ENCODE measurements around the gene TRIM8. TPM values are rescaled to one million over a fixed set of nuclear protein-coding genes. Genes with fewer than 3 reads are reported as not detected.
"Not testable (repeated sequence)": the region's sequence is repeated elsewhere in the genome, so short reads cannot be mapped to it uniquely, and the experiment has no call there.

TRIM8 gene
- total RNA-seq, 2 experiments from 2014 or later, result 80.9 to 81.6 TPM

DNA sequence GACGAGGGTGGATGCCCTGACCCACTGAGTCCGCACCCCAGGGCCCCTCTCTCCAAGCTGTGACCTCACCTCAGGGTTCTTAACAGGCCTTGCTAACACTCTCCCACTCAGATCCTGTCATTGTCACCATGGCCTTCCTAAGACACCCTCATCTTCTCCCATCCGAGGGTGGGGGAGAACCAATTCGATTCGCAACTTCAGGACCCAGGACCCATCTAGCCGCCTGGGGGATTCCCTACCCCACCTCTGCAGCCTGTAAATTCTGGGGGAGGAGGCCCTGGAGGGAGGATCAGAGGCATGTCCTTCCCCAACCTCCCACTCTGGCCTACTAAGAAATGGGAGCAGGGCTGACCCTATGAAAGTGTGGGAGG, 17.4 kb downstream of the TRIM8 start:
- DNase-seq (no peak), ATAC-seq (ENCODE audit: poor library complexity) (peak; percentile 10)
- H3K4me3 ChIP-seq (ENCODE audit: low read length), result peak overlapping the region; percentile 45

DNA sequence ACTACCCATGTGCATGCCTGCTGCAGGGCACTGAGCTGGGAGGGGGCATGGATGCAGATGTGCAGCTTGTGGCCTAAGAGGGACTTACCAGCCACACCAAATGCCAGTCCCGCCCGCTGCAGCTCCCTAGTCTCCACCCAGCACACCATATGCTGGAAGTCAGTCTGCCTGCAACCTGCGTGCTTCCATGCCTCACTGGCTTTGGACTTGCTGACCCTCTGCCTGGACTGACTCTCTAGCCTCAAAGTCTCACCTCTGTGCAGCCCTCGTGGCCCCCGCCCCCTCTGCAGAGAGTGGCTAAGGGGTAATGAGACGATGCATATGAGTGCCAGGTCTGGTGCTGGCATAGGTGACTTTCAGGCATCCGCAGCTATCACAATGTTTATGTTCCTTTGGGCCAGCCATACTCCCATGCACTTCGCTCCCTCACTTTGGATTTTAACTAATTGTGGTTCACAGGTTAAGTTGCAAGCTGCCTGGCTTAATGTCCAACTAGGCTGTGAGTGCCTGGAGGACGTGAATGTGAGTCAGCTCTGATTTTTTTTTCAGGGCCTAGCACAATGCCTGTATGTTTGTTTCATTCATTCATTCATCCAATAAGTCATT, 21.7 kb downstream of the TRIM8 start:
- ChIA-PET CTCF (no interaction called here), POLR2A (interaction anchor here (2.2 kb wide), 1 partner anchor 21 kb away, joined by 10 read pairs; the partner anchor contains the start of gene TRIM8)
- TF ChIP-seq, protein P1, sequence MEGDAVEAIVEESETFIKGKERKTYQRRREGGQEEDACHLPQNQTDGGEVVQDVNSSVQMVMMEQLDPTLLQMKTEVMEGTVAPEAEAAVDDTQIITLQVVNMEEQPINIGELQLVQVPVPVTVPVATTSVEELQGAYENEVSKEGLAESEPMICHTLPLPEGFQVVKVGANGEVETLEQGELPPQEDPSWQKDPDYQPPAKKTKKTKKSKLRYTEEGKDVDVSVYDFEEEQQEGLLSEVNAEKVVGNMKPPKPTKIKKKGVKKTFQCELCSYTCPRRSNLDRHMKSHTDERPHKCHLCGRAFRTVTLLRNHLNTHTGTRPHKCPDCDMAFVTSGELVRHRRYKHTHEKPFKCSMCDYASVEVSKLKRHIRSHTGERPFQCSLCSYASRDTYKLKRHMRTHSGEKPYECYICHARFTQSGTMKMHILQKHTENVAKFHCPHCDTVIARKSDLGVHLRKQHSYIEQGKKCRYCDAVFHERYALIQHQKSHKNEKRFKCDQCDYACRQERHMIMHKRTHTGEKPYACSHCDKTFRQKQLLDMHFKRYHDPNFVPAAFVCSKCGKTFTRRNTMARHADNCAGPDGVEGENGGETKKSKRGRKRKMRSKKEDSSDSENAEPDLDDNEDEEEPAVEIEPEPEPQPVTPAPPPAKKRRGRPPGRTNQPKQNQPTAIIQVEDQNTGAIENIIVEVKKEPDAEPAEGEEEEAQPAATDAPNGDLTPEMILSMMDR (IDR thresholded peaks at IDR 0.05), result no peak
- ATAC-seq (ENCODE audit: poor library complexity), result no peak
- no peak overlapping the region for H3K27ac Mint-ChIP-seq
- no peaks in the 10 kb centered on the region for H3K27me3 ChIP-seq (ENCODE audit: control insufficient read depth in 1 of 2, insufficient read depth in 2 of 2, low read length in 2 of 2)
- peaks cover 37% of the 10 kb centered on the region for H3K4me1 ChIP-seq (ENCODE audit: insufficient read depth, low read length)
- H3K9me3 ChIP-seq (ENCODE audit: control insufficient read depth in 1 of 2, insufficient read depth in 1 of 2, low read length in 2 of 2), result no peaks in the 10 kb centered on the region
- no peak for DNase-seq
- no peaks in the 10 kb centered on the region for H3K9me3 Mint-ChIP-seq
- intact Hi-C loops (cut with DNase I, micrococcal nuclease), result no loop called here
- H3K4me1 Mint-ChIP-seq (ENCODE audit: low read depth), result peaks cover 37% of the 10 kb centered on the region
- H3K36me3 Mint-ChIP-seq (ENCODE audit: low read depth), result no peaks in the 10 kb centered on the region
- no peaks in the 10 kb centered on the region for H3K27me3 Mint-ChIP-seq
- no peak overlapping the region for H3K4me3 Mint-ChIP-seq
- no peak overlapping the region for H3K27ac ChIP-seq (ENCODE audit: low read depth in 1 of 2, low read length in 2 of 2)
- no peak overlapping the region for H3K4me3 ChIP-seq (ENCODE audit: low read length)
- peaks cover 2% of the 10 kb centered on the region for H3K36me3 ChIP-seq (ENCODE audit: insufficient read depth, low read length)

More for the DNA sequence above, 17.4 kb downstream of the TRIM8 start:
- H3K4me3 Mint-ChIP-seq, result peak overlapping the region; percentile 52
- intact Hi-C loops (cut with DNase I, micrococcal nuclease), result no loop called here
- TF ChIP-seq, protein P1 (IDR thresholded peaks at IDR 0.05), result no peak
- POLR2A ChIA-PET, result interaction anchor here (1.1 to 10.1 kb wide), 7 partner anchors 9 to 52 kb away, joined by 4 to 121 read pairs (median 10); partner anchors contain the start of genes ARL3, SFXN2 and TRIM8
- H3K9me3 Mint-ChIP-seq, result no peaks in the 10 kb centered on the region
- Histone ChIP-seq H3K4me1 (ENCODE audit: insufficient read depth, low read length) (peaks cover 52% of the 10 kb centered on the region), H3K9me3 (ENCODE audit: control insufficient read depth in 1 of 2, insufficient read depth in 1 of 2, low read length in 2 of 2) (no peaks in the 10 kb centered on the region), H3K36me3 (ENCODE audit: insufficient read depth, low read length) (peaks cover 19% of the 10 kb centered on the region), H3K27ac (ENCODE audit: low read depth in 1 of 2, low read length in 2 of 2) (peak overlapping the region in 1 of 2 donors; percentile 60), H3K27me3 (ENCODE audit: control insufficient read depth in 1 of 2, insufficient read depth in 2 of 2, low read length in 2 of 2) (no peaks in the 10 kb centered on the region)
- no peaks in the 10 kb centered on the region for H3K27me3 Mint-ChIP-seq
- H3K4me1 Mint-ChIP-seq (ENCODE audit: low read depth), result peaks cover 40% of the 10 kb centered on the region
- CTCF ChIA-PET, result interaction anchor here (1.1 to 2.3 kb wide), 3 partner anchors 8 to 17 kb away, joined by 3 to 12 read pairs (median 9); partner anchors contain the start of gene TRIM8
- H3K27ac Mint-ChIP-seq, result peak overlapping the region; percentile 82
- H3K36me3 Mint-ChIP-seq (ENCODE audit: low read depth), result peaks cover 23% of the 10 kb centered on the region

DNA sequence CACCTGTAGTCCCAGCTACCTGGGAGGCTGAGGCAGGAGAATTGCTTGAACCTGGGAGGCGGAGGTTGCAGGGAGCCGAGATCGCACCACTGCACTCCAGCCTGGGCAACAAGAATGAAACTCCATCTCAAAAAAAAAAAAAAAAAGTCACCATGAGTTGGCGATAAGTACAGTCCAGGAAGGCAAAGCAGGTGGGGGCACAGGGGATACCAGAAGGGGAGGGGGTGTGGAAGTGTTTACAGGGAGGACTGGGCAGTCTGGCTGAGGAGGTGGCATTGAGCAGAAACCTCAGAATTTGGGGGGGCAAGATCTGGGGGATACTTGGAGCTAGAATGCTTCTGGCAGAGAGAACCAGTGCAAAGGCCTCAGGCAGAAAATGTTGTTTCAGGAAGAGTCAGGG, 23.1 kb downstream of the TRIM8 start:
- POLR2A ChIA-PET, result interaction anchor here (2.2 kb wide), 1 partner anchor 22 kb away, joined by 10 read pairs; the partner anchor contains the start of gene TRIM8
- ATAC-seq (ENCODE audit: poor library complexity); H3K27ac ChIP-seq (ENCODE audit: low read depth in 1 of 2, low read length in 2 of 2); H3K4me3 ChIP-seq (ENCODE audit: low read length); H3K9me3 Mint-ChIP-seq; CTCF ChIA-PET; H3K27me3 Mint-ChIP-seq; H3K4me3 Mint-ChIP-seq; DNase-seq; H3K27me3 ChIP-seq (ENCODE audit: control insufficient read depth in 1 of 2, insufficient read depth in 2 of 2, low read length in 2 of 2); intact Hi-C loops (cut with DNase I, micrococcal nuclease); H3K9me3 ChIP-seq (ENCODE audit: control insufficient read depth in 1 of 2, insufficient read depth in 1 of 2, low read length in 2 of 2); H3K36me3 Mint-ChIP-seq (ENCODE audit: low read depth); H3K36me3 ChIP-seq (ENCODE audit: insufficient read depth, low read length): not testable (repeated sequence)
- H3K4me1 Mint-ChIP-seq (ENCODE audit: low read depth), result peaks cover 28% of the 10 kb centered on the region
- H3K27ac Mint-ChIP-seq, result peak overlapping the region; percentile 85
- peaks cover 29% of the 10 kb centered on the region for H3K4me1 ChIP-seq (ENCODE audit: insufficient read depth, low read length)

Data from CD4-positive, alpha-beta T cell (primary cell).